ENCODE results near the gene PFN3. TPM values are rescaled to one million over a fixed set of nuclear protein-coding genes. Genes with fewer than 3 reads are reported as not detected.
A peak's percentile ranks its signal among the peaks of the same experiment; 100 is the strongest.

The PFN3 gene
- total RNA-seq, 6 experiments from 2014 or later: not detected

- TF ChIP-seq CTCF (IDR thresholded peaks at IDR 0.05): no peak
- Mint-ChIP-seq H3K27me3 (ENCODE audit: insufficient read depth) (peaks cover 18% of the 10 kb centered on the region), H3K4me1 (ENCODE audit: low read depth) (peaks cover 21% of the 10 kb centered on the region), H3K9me3 (no peaks in the 10 kb centered on the region), H3K36me3 (ENCODE audit: low read depth) (no peaks in the 10 kb centered on the region; the same call in 1 of the 2 replicates), H3K4me3 (no peak overlapping the region), H3K27ac (no peak overlapping the region)
- no peak for DNase-seq
These were observed 30.6 kb downstream of the PFN3 start for GRCh38 chr5:177369645-177370440.

GRCh38 chr5:177368869-177369644, 31.4 kb downstream of the PFN3 start:
- Mint-ChIP-seq H3K36me3 (ENCODE audit: low read depth) (no peaks in the 10 kb centered on the region; the same call in 1 of the 2 replicates), H3K27me3 (ENCODE audit: insufficient read depth) (peaks cover 14% of the 10 kb centered on the region), H3K27ac (no peak overlapping the region), H3K4me1 (ENCODE audit: low read depth) (peaks cover 25% of the 10 kb centered on the region), H3K9me3 (no peaks in the 10 kb centered on the region), H3K4me3 (peak overlapping the region; percentile 54; the same call in 1 of the 2 replicates)
- DNase-seq: no peak
- TF ChIP-seq CTCF (IDR thresholded peaks at IDR 0.05): peak; percentile 80

GRCh38 chr5:177367981-177368868, 32.2 kb downstream of the PFN3 start:
- H3K36me3 Mint-ChIP-seq (ENCODE audit: low read depth): no peaks in the 10 kb centered on the region; the same call in 1 of the 2 replicates
- peaks cover 28% of the 10 kb centered on the region for H3K4me1 Mint-ChIP-seq (ENCODE audit: low read depth)
- no peak for TF ChIP-seq CTCF (IDR thresholded peaks at IDR 0.05)
- no peak for DNase-seq
- H3K27ac Mint-ChIP-seq: no peak overlapping the region
- peak overlapping the region; percentile 50 for H3K4me3 Mint-ChIP-seq
- H3K27me3 Mint-ChIP-seq (ENCODE audit: insufficient read depth): peaks cover 13% of the 10 kb centered on the region
- H3K9me3 Mint-ChIP-seq: no peaks in the 10 kb centered on the region

GRCh38 chr5:177367323-177367848, 33.1 kb downstream of the PFN3 start:
- Mint-ChIP-seq H3K4me3 (peak overlapping the region; percentile 86), H3K27me3 (ENCODE audit: insufficient read depth) (peaks cover 9% of the 10 kb centered on the region; the same call in 1 of the 2 replicates)
- peak; percentile 30; the same call in 1 of the 2 replicates for TF ChIP-seq CTCF (IDR thresholded peaks at IDR 0.05)

More at GRCh38 chr5:177367323-177367848, 33.1 kb downstream of the PFN3 start:
- Mint-ChIP-seq H3K36me3 (ENCODE audit: low read depth) (no peaks in the 10 kb centered on the region; the same call in 1 of the 2 replicates), H3K27ac (no peak overlapping the region), H3K9me3 (no peaks in the 10 kb centered on the region), H3K4me1 (ENCODE audit: low read depth) (peaks cover 28% of the 10 kb centered on the region)
- no peak for DNase-seq
